ENCODE data around the gene CCDC70. TPM values are rescaled to one million over a fixed set of nuclear protein-coding genes. Genes with fewer than 3 reads are reported as not detected.

CCDC70 gene
- total and polyA plus RNA-seq, 8 donors: not detected

DNA sequence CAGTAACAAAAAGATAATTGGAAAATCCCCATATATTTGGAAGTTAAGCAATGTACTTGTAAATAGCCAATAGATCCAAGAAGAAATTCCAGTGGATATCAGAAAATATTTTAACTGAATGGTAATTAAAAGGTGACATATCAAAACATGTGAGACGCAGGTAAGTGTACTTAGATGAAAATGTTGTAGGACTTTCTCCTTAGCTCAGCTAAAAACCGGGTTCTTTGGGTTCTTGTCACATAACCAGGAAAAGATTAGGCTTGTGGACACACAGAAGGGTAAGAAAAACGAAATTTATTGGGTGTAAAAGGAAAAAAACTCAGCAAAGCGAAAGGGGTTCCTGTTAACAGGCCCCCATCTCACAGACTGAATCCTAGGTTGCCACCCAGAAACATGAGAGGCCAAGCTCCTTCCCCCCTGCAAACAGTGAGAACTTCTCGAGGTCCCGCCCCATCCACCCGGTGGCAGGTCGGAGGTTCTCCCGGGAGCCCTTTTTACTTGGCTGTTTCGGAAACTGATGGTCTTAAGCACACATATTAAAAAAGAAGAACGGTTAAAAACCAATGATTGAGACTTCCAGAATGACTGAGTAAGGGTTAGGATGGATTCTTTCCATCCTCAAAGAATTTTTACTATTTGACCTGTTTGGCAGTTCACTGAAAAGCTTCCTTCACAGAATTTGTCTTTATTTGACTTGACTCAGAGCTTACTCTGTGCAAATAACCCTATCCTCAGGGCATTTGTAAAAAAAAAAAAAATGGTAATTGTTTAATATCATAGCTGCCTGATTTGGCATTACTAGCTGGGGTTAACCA lies 3.1 kb upstream of the CCDC70 start:
- Histone ChIP-seq H3K27me3 (no peaks in the 10 kb centered on the region), H3K4me1 (peaks cover 0 to 7% (median 2%) of the 10 kb centered on the region in 4 donors), H3K9me3 (no peaks in the 10 kb centered on the region), H3K4me3 (no peak overlapping the region), H3K27ac (no peak overlapping the region), H3K36me3 (no peaks in the 10 kb centered on the region)
- WGBS, 5 donors: 55 to 65% (median 60%) methylated on average over 11 of the region's 11 CpGs
- no peak for DNase-seq
- intact Hi-C loops (cut with DNase I; ENCODE audit: low total_unique reads): no loop called here
- TF ChIP-seq POLR2AphosphoS5 (IDR thresholded peaks at IDR 0.05): no peak
- TF ChIP-seq POLR2A (IDR thresholded peaks at IDR 0.05): no peak
- no peak for TF ChIP-seq EP300 (IDR thresholded peaks at IDR 0.05)
- TF ChIP-seq, protein P1, sequence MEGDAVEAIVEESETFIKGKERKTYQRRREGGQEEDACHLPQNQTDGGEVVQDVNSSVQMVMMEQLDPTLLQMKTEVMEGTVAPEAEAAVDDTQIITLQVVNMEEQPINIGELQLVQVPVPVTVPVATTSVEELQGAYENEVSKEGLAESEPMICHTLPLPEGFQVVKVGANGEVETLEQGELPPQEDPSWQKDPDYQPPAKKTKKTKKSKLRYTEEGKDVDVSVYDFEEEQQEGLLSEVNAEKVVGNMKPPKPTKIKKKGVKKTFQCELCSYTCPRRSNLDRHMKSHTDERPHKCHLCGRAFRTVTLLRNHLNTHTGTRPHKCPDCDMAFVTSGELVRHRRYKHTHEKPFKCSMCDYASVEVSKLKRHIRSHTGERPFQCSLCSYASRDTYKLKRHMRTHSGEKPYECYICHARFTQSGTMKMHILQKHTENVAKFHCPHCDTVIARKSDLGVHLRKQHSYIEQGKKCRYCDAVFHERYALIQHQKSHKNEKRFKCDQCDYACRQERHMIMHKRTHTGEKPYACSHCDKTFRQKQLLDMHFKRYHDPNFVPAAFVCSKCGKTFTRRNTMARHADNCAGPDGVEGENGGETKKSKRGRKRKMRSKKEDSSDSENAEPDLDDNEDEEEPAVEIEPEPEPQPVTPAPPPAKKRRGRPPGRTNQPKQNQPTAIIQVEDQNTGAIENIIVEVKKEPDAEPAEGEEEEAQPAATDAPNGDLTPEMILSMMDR (IDR thresholded peaks at IDR 0.05): no peak

DNA sequence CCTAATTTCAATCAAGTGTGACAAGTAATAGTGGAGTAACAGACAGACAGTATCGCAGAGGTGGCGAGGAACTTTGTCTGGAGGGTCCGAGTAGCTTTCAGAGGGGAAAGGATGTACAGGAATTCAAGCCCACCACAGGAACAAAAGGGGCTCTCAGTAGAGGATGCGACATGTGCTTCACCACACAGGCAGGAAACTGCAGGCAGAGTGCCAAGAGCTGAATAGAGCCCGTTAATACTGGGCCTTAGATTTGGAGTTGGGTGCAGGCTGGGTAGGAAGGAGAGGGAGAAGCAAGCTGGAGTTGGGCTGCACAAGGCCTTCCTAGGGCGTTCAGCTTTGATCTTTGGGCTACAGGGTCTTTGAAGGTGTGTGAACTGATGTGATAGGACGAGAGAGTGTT lies 1.2 kb downstream of the CCDC70 start:
- no peak for DNase-seq
- H3K27ac ChIP-seq: no peak overlapping the region
- H3K4me1 ChIP-seq: no peaks in the 10 kb centered on the region
- H3K9me3 ChIP-seq: no peaks in the 10 kb centered on the region
- H3K36me3 ChIP-seq: no peaks in the 10 kb centered on the region
- H3K4me3 ChIP-seq: no peak overlapping the region
- WGBS, 5 donors: 57 to 74% (median 66%) methylated on average over 7 of the region's 7 CpGs
- no peaks in the 10 kb centered on the region for H3K27me3 ChIP-seq
- no peak for TF ChIP-seq EP300 (IDR thresholded peaks at IDR 0.05)
- no peak for TF ChIP-seq POLR2AphosphoS5 (IDR thresholded peaks at IDR 0.05)
- no peak for TF ChIP-seq POLR2A (IDR thresholded peaks at IDR 0.05)
- TF ChIP-seq, protein P1 (IDR thresholded peaks at IDR 0.05): no peak
- intact Hi-C loops (cut with DNase I; ENCODE audit: low total_unique reads): no loop called here

DNA sequence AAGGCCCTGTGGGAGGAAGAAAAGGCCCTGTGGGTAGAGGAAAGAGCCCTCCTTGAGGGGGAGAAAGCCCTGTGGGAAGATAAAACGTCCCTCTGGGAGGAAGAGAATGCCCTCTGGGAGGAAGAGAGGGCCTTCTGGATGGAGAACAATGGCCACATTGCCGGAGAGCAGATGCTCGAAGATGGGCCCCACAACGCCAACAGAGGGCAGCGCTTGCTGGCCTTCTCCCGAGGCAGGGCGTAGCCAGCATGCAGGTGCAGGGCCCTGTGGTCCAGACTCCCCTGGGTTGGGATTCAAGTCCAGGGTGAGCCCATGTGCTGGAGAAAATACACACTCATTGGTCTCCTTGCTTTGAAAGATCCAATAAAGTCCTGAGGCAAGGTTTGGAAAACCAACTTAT lies 4.1 kb downstream of the CCDC70 start:
- no peaks in the 10 kb centered on the region for H3K4me1 ChIP-seq
- no peak overlapping the region for H3K4me3 ChIP-seq
- WGBS, 5 donors: 76 to 85% (median 80%) methylated on average over 7 of the region's 7 CpGs
- intact Hi-C loops (cut with DNase I; ENCODE audit: low total_unique reads): no loop called here
- H3K36me3 ChIP-seq: no peaks in the 10 kb centered on the region
- H3K27ac ChIP-seq: no peak overlapping the region
- DNase-seq: no peak
- H3K9me3 ChIP-seq: no peaks in the 10 kb centered on the region
- TF ChIP-seq POLR2AphosphoS5 (IDR thresholded peaks at IDR 0.05): no peak
- TF ChIP-seq EP300 (IDR thresholded peaks at IDR 0.05): no peak
- TF ChIP-seq POLR2A (IDR thresholded peaks at IDR 0.05): no peak
- TF ChIP-seq, protein P1 (IDR thresholded peaks at IDR 0.05): no peak
- no peaks in the 10 kb centered on the region for H3K27me3 ChIP-seq

DNA sequence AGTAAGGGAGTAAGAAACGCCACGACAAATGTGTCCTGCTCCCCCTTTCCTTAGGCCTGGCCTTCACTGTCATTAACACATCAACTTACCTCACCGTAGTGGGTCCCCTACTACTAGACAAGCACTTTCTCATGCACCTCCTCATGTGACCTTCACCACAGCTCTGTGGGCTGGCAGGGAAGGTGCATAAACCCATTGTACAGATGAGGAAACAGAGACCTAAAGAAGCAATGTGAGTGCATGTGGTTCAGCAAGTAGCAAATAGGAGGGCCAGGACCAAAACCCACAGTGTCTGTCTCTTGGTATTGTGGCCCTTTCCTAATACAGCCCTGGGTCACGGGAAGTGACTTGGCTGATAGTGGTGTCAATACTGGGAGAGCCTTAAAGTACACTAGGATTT lies 5.3 kb downstream of the CCDC70 start:
- no peaks in the 10 kb centered on the region for H3K4me1 ChIP-seq
- no peak overlapping the region for H3K27ac ChIP-seq
- no peak overlapping the region for H3K4me3 ChIP-seq
- no peak for DNase-seq
- intact Hi-C loops (cut with DNase I; ENCODE audit: low total_unique reads): no loop called here
- whole genome bisulfite sequencing, 5 donors: 81 to 93% (median 90%) methylated on average over 4 of the region's 4 CpGs
- no peaks in the 10 kb centered on the region for H3K27me3 ChIP-seq
- no peaks in the 10 kb centered on the region for H3K9me3 ChIP-seq
- TF ChIP-seq POLR2AphosphoS5 (IDR thresholded peaks at IDR 0.05) (no peak), EP300 (IDR thresholded peaks at IDR 0.05) (no peak), POLR2A (IDR thresholded peaks at IDR 0.05) (no peak)
- TF ChIP-seq, protein P1 (IDR thresholded peaks at IDR 0.05): no peak
- no peaks in the 10 kb centered on the region for H3K36me3 ChIP-seq
